Esophagus squamous epithelium (tissue), 4 donors: ENCODE measurements around the gene LAMA1.

Experiments used
- POLR2A ChIP-seq, 4 donors: fragments of 450-650 bp; IDR thresholded peaks; one replicate each; pipeline ENCODE4 v1.6.1; 2017; ENCODE audit warnings: antibody characterized with exemption in 4 of 4, mild to moderate bottlenecking in 4 of 4, moderate library complexity in 3 of 4
- TF ChIP-seq, protein P1 (sequence below), 6 experiments: fragments of 450-650 bp in 4 of 6; fragments of 200-600 bp in 2 of 6; sonication (generic) in 2 of 6; IDR thresholded peaks; one replicate each; pipeline ENCODE4 v1.5.1; 2016 to 2019; ENCODE audit warnings: antibody characterized with exemption in 6 of 6, mild to moderate bottlenecking in 4 of 6, moderate library complexity in 4 of 6

DNA sequence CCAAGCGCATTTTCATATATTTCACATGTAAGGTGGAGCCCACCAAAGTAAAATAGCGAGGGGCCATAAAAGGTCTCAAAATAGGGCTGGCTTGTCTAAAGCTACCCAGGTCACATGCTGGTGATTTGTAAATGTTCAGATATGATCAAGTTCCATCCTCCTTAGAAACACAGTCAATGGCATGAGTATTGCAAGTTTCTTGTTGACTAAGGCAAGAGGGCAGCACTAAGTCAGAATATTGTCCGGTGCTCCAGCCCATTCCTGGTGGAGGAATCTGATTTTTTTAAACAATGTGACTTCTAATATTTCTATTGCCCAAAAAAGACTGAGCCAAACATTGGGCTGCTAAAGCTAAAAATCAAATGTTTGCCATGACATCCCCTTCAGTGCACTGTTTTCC, 85.1 kb downstream of the LAMA1 start:
- TF ChIP-seq POLR2A (IDR thresholded peaks at IDR 0.05) = no peak
- TF ChIP-seq, protein P1, sequence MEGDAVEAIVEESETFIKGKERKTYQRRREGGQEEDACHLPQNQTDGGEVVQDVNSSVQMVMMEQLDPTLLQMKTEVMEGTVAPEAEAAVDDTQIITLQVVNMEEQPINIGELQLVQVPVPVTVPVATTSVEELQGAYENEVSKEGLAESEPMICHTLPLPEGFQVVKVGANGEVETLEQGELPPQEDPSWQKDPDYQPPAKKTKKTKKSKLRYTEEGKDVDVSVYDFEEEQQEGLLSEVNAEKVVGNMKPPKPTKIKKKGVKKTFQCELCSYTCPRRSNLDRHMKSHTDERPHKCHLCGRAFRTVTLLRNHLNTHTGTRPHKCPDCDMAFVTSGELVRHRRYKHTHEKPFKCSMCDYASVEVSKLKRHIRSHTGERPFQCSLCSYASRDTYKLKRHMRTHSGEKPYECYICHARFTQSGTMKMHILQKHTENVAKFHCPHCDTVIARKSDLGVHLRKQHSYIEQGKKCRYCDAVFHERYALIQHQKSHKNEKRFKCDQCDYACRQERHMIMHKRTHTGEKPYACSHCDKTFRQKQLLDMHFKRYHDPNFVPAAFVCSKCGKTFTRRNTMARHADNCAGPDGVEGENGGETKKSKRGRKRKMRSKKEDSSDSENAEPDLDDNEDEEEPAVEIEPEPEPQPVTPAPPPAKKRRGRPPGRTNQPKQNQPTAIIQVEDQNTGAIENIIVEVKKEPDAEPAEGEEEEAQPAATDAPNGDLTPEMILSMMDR (IDR thresholded peaks at IDR 0.05) = no peak
